NCI-H82 treated with DMSO at 0.1 percent for 48 hours (cell line): Measurements from ENCODE around the gene POLR2A.
"Not testable (repeated sequence)": the region's sequence is repeated elsewhere in the genome, so short reads cannot be mapped to it uniquely, and the experiment has no call there.

Experiments used
- DNase-seq: peaks from one replicate; lab custom pipeline; 2025; ENCODE audit not compliant: unreplicated experiment; lab: John Stamatoyannopoulos, UW

POLR2A gene

DNA sequence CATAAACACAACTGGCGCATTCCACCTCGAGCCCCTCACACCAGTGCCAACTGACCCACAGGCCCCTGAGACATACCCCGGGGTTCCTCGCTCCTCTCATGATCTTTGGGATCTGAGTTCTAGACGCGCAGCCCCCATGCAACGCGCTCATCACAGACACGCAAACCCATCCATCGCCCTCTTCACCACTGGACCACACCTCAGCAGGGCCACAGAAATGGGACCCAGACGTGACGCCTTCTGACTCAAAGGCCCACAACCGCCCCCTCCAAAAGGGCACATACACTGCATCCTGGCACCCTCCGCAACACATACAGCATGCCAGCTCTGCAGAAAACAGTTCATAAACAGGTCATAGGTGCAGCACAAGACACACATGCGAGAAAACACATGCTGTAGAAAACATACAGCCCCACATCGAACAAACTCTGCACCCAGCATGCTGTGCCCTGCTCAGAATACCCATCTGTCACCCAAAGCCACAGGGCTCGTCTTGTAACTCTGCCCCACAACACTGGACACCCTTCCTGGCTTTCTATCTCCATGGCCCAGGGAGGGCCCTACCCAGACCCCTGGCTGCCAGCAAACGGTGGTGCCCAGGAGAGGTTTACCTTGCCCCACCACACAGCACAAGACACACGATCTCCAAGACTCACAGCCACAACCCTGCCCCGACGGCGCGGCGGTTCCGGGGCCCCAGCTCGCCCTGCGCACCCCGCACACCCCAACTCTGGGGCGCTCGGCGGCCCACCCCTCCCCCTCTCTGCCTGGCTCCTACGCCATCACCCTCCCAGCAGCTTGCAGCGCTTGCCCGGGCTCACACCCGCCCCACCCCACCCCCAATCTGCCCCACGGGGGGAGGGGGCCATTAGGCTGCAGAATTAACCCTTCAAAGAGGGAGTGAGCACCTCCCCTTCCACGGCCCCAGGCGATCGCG is 5.6 kb upstream of the POLR2A start:
- no peak for DNase-seq

GRCh38 chr17:7479213-7480088 is 4.7 kb upstream of the POLR2A start, which contains the start of gene ZBTB4:
TSS of gene ZBTB4 (minus strand) at chr17:7479631. CDS start at chr17:7466801, 12,830 bp downstream.
- DNase-seq: no peak

- DNase-seq: no peak
These were observed 4.1 kb upstream of the POLR2A start for GRCh38 chr17:7480089-7480384.

DNA sequence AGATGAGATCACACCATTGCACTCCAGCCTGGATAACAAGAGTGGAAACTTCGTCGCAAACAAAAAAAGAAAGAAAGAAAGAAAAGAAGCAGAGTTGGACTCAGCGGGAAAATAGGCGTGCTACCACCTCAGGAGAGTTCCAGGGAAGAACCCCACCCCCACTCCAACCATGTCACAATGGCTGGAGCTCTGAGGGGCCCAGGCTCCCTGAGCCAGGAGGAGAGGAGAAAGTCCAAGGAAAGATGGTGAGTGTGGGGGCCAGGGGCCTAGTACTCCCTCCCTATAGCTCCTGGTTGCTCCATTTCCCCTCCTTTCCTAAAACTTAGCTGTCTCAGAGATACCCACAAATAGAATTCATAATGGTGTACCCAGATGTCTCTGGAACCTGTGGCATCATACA is 2.9 kb upstream of the POLR2A start, which contains the start of gene SLC35G6:
SLC35G6 (plus strand) TSS at position 172 of the 400 bp plus-strand sequence; CDS start at position 243, 71 bp downstream.
- DNase-seq: not testable (repeated sequence)

DNA sequence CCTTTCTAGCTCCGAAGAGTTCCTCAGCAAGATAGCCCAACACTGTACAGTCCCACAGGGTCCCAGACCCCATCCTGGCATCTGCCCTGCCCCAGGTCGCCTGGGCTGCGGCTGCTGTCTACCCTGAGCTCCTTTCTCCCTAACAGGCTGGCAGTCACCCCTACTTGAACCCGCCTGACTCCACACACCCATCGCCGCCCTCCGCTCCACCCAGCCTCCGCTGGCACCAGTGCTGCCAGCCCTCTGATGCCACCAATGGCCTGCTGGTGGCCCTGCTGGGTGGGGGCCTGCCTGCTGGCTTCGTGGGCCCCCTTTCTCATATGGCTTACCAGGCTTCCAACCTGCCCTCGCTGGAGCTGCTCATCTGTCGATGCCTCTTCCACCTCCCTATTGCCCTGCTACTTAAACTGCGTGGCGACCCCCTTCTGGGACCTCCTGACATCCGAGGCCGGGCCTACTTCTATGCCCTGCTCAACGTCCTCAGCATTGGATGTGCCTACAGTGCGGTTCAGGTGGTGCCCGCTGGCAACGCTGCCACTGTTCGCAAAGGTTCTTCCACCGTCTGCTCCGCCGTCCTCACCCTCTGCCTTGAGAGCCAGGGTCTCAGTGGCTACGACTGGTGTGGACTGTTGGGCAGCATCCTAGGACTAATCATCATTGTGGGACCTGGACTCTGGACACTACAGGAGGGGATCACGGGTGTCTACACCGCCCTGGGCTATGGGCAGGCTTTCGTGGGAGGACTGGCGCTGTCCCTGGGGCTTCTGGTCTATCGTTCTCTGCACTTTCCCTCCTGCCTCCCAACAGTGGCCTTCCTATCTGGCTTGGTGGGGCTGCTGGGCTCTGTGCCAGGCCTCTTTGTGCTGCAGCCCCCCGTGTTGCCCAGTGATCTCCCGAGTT is 2.1 kb upstream of the POLR2A start:
- DNase-seq: not testable (repeated sequence)

DNA sequence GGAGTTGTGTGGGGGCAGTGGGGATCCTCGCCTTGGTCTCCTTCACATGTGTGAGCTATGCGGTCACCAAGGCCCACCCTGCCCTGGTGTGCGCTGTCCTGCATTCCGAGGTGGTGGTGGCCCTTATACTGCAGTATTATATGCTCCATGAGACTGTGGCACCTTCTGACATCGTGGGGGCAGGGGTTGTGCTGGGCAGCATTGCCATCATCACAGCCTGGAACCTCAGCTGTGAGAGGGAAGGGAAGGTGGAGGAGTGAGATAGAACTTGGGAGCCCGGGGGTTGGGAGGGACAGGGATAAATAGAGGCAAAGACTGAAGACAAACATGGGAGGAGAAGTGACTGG is 1.5 kb upstream of the POLR2A start:
- DNase-seq: not testable (repeated sequence)

DNA sequence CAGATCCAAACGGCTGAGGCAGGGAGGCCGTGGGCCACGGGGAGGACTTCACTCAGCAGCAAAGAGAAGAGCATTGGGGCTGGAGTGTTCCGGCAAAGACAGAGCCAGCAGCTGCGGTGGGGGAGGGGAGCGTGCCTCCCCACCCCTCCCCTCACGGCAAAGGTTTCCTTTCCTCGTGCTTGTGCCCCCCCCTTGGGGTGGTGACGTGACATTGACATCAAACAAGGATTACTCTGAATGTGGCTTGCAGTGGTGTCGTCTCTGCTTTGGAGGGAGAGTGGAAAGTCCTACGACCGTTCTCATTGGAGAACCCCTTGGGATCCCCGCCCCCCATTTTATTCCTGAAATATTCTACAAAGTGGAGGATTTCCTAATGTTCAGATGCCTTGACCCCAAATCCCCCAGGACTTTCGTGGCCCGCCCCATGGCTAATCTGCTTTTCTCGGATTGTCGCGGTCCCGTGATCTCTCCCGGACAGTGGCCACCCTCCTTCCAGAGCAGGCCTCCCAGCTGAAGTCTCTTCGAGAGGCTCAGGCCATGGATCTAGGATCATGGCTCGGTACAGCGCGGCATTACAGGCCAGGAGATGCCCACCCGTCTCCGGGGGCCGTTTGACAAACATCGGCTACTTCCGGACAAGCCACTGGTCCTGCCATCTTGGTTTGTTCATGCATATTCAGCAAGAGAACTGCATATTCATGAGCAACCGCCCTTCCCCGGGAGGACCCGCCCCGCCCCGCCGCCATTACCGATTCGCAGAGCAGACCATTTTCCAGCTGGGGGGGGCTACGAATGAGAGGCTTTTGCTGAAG is 705 bp upstream of the POLR2A start:
- DNase-seq: peak; percentile 98

GRCh38 chr17:7484919-7485377 is 782 bp downstream of the POLR2A start:
- DNase-seq: no peak

GRCh38 chr17:7486181-7486580 is 2.0 kb downstream of the POLR2A start:
- DNase-seq: no peak

- no peak for DNase-seq
These were observed 6.0 kb downstream of the POLR2A start for GRCh38 chr17:7490144-7490543.

- peak; percentile 92 for DNase-seq
These were observed 7.4 kb downstream of the POLR2A start for GRCh38 chr17:7491583-7491982.

DNA sequence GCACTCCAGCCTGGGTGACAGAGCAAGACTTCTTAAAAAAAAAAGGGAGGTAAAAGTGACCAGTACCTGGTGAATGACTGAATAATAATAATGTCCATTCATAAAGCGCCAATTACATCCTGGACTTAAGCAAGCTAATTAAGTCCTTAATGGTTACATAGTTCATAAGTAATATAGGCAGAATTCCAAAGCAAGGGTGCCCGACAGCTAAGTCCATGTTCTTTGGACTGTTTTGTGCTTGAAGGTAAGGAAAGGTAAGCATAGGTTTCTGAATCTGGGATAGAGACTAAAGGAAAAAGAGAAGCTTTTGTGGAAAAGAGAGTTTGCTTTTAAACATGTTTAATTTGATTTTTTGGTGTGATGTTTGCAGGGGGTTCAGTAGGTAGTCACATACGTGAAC is 9.8 kb downstream of the POLR2A start:
- DNase-seq: no peak

GRCh38 chr17:7495906-7496434 is 11.8 kb downstream of the POLR2A start:
- no peak for DNase-seq

GRCh38 chr17:7496470-7497183 is 12.5 kb downstream of the POLR2A start:
- no peak for DNase-seq

DNA sequence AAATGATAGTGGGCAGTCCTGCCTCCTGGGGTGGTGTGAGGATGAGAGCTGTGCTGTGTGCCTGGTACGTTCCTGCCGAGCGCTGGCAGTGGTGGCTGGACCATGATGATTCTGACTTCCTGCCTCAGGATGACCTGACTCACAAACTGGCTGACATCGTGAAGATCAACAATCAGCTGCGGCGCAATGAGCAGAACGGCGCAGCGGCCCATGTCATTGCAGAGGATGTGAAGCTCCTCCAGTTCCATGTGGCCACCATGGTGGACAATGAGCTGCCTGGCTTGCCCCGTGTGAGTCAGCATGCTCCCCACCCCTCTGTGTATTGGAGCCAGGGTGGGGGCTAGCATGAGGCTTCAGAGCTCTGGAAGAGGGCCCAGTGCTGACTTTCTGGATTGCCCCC is 13.1 kb downstream of the POLR2A start:
- no peak for DNase-seq

GRCh38 chr17:7497636-7498035 is 13.5 kb downstream of the POLR2A start:
- no peak for DNase-seq

- no peak for DNase-seq
These were observed 15.0 kb downstream of the POLR2A start for GRCh38 chr17:7499161-7499560.

DNA sequence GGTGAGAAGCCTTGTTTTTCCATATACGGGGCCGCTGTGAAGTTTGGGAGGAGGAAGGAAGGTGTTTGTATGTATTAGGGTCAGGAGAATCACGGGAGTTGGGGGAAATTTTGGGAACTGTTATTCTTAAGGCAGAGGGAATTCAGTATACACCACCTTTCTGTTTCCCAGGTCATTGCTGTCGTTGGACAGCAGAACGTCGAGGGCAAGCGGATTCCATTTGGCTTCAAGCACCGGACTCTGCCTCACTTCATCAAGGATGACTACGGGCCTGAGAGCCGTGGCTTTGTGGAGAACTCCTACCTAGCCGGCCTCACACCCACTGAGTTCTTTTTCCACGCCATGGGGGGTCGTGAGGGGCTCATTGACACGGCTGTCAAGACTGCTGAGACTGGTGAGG is 17.6 kb downstream of the POLR2A start:
- no peak for DNase-seq
